HepG2 (cell line): Measurements from ENCODE around the gene PRMT7. TPM values are rescaled to one million over a fixed set of nuclear protein-coding genes. Genes with fewer than 3 reads are reported as not detected.

ENCODE experiments used
- ATAC-seq: fragments of 200-7000 bp; cut with Tn5 transposase; 3 replicates; pipeline ENCODE4 v1.9.1; 2020; ENCODE audit warnings: mild to moderate bottlenecking, moderate library complexity
- BruUV-seq: library from RNA; stranded (reverse); fragments of 400-500 nt; replicated peaks from 2 replicates; lab custom pipeline; 2021; lab: Mats Ljungman, UMichigan
- CTCF ChIA-PET: fragments of 300-600 bp; formaldehyde crosslinking; extraction: SDS; loops from one replicate; lab custom pipeline; 2021; ENCODE audit warnings: low total read pairs, inconsistent platforms, low intra/inter-chr PET ratio; lab: Yijun Ruan, JAX
- POLR2A ChIA-PET: fragments of 350-600 bp; sonication (Branson Sonifier 250); formaldehyde crosslinking; loops from one replicate; lab custom pipeline; 2020; ENCODE audit warnings: antibody characterized with exemption, inconsistent platforms; lab: Yijun Ruan, JAX
- DNase-seq: peaks from one replicate; pipeline ENCODE4 v3.0.0-alpha.2; 2015; ENCODE audit warnings: low spot score
- FAIRE-seq: peaks from 3 replicates; lab custom pipeline; 2011; peaks lifted over from hg19 to GRCh38; lab: Jason Lieb, UNC
- H2AFZ ChIP-seq: one replicate; pipeline ENCODE4 v1.6.1; 2011; ENCODE audit warnings: low read length, inconsistent platforms
- H3K27ac ChIP-seq: fragments of 300-600 bp; 3 replicates; pipeline ENCODE4 v1.8.0; 2011; ENCODE audit warnings: mixed run types, mild to moderate bottlenecking, mixed read lengths, low read length, inconsistent platforms; ENCODE audit not compliant: insufficient read depth; ENCODE audit errors: extremely low read length
- H3K27me3 ChIP-seq, 2 experiments: fragments of 200-600 bp in 1 of 2; 2 replicates in 1 of 2; 3 replicates in 1 of 2; pipeline versions ENCODE4 v1.6.0 to v1.8.0; 2011; ENCODE audit warnings: low read length in 2 of 2, mild to moderate bottlenecking in 2 of 2, moderate library complexity in 2 of 2, inconsistent platforms in 1 of 2; ENCODE audit not compliant: insufficient read depth in 2 of 2, control insufficient read depth in 1 of 2
- H3K36me3 ChIP-seq, 2 experiments: fragments of 200-600 bp in 1 of 2; replicated peaks in 1 of 2; 2 replicates in 1 of 2; 3 replicates in 1 of 2; pipeline versions ENCODE4 v1.5.1 to v1.8.0; 2011; ENCODE audit warnings: low read length in 2 of 2, inconsistent platforms in 1 of 2; ENCODE audit not compliant: insufficient read depth in 2 of 2, control insufficient read depth in 1 of 2
- H3K4me1 ChIP-seq: 2 replicates; pipeline ENCODE4 v1.5.1; 2012; ENCODE audit warnings: low read length, inconsistent platforms; ENCODE audit not compliant: insufficient read depth
- H3K4me2 ChIP-seq: 2 replicates; pipeline ENCODE4 v1.6.0; 2011; ENCODE audit warnings: low read depth, low read length, inconsistent platforms
- H3K4me3 ChIP-seq, 3 experiments: fragments of 200-600 bp in 1 of 3; sonication (generic), shearing (Covaris generic) in 1 of 3; replicated peaks in 1 of 3; 2 replicates each; pipeline ENCODE4 v1.5.1; 2011 to 2016; ENCODE audit warnings: low read length in 3 of 3, inconsistent platforms in 2 of 3, low read depth in 2 of 3, mild to moderate bottlenecking in 2 of 3, control low read depth in 1 of 3, mixed read lengths in 1 of 3; ENCODE audit not compliant: insufficient read depth in 1 of 3
- H3K79me2 ChIP-seq: one replicate; pipeline ENCODE4 v1.6.1; 2011; ENCODE audit warnings: low read length, inconsistent platforms; ENCODE audit not compliant: insufficient read depth
- H3K9ac ChIP-seq: 2 replicates; pipeline ENCODE4 v1.6.0; 2011; ENCODE audit warnings: mild to moderate bottlenecking, low read depth, low read length, inconsistent platforms; ENCODE audit not compliant: insufficient read depth
- H3K9me3 ChIP-seq: 2 replicates; pipeline ENCODE4 v1.5.1; 2012; ENCODE audit warnings: mild to moderate bottlenecking, low read length
- H4K20me1 ChIP-seq: 2 replicates; pipeline ENCODE4 v1.6.0; 2011; ENCODE audit warnings: inconsistent platforms, mild to moderate bottlenecking, low read length, moderate library complexity; ENCODE audit not compliant: insufficient read depth
- ARNT2 ChIP-seq: sonication (generic); formaldehyde crosslinking; IDR thresholded peaks from 2 replicates; pipeline ENCODE4 v1.8.0; 2022; ENCODE audit warnings: mild to moderate bottlenecking, low read depth, missing genetic modification reagents, moderate library complexity
- CEBPG ChIP-seq: IDR thresholded peaks from 2 replicates; pipeline ENCODE4 v1.6.1; 2016
- JDP2 ChIP-seq: sonication (generic); formaldehyde crosslinking; IDR thresholded peaks from 2 replicates; pipeline ENCODE4 v1.8.1; 2022; ENCODE audit warnings: missing genetic modification reagents, borderline replicate concordance
- MIER2 ChIP-seq: IDR thresholded peaks from 2 replicates; pipeline ENCODE4 v1.6.1; 2016; ENCODE audit warnings: missing biosample characterization, missing genetic modification reagents
- NFIC ChIP-seq: IDR thresholded peaks from 2 replicates; pipeline ENCODE4 v1.6.1; 2012; ENCODE audit warnings: mild to moderate bottlenecking, low read length, inconsistent platforms
- POLR2G ChIP-seq: fragments of 200-400 bp; formaldehyde crosslinking; IDR thresholded peaks from 2 replicates; pipeline ENCODE4 v1.6.1; 2018; ENCODE audit warnings: mild to moderate bottlenecking, low read depth, low read length, moderate library complexity
- RFX1 ChIP-seq: fragments of 450-650 bp; IDR thresholded peaks from 2 replicates; pipeline ENCODE4 v1.6.1; 2017
- SOX5 ChIP-seq: IDR thresholded peaks from 2 replicates; pipeline ENCODE4 v1.6.1; 2016; ENCODE audit warnings: borderline replicate concordance
- THAP11 ChIP-seq: IDR thresholded peaks from 2 replicates; pipeline ENCODE4 v1.6.1; 2016; ENCODE audit warnings: missing biosample characterization, missing genetic modification reagents
- TOPORS ChIP-seq: sonication (generic); formaldehyde crosslinking; IDR thresholded peaks from 2 replicates; pipeline ENCODE4 v1.8.0; 2023; ENCODE audit warnings: mild to moderate bottlenecking, missing genetic modification reagents
- ZNF33A ChIP-seq: sonication (generic); formaldehyde crosslinking; IDR thresholded peaks from 2 replicates; pipeline ENCODE4 v1.5.1; 2020; ENCODE audit warnings: missing genetic modification reagents, mild to moderate bottlenecking, moderate library complexity, borderline replicate concordance
- ZNF777 ChIP-seq: sonication (generic); formaldehyde crosslinking; IDR thresholded peaks from 2 replicates; pipeline ENCODE4 v1.4.0; 2020; ENCODE audit warnings: missing genetic modification reagents
- ZNF790 ChIP-seq: sonication (generic); formaldehyde crosslinking; IDR thresholded peaks from 2 replicates; pipeline ENCODE4 v1.8.0; 2022; ENCODE audit warnings: missing genetic modification reagents, mild to moderate bottlenecking, borderline replicate concordance
- ZNF839 ChIP-seq: sonication (generic); formaldehyde crosslinking; IDR thresholded peaks from 2 replicates; pipeline ENCODE4 v1.4.0; 2020; ENCODE audit warnings: missing genetic modification reagents, mild to moderate bottlenecking, borderline replicate concordance
- WGBS: methylation state at CpG from one replicate; pipeline ENCODE4 v1.1.6; 2017; ENCODE audit warnings: low lambda C conversion rate; 5-methylcytosine and 5-hydroxymethylcytosine counted together
- in situ Hi-C: cut with HindIII; loops from 2 replicates; pipeline ENCODE4 v1.10.0; 2017; ENCODE audit warnings: low pct_unique_long_range_greater_than_20kb; ENCODE audit not compliant: extremely low pct_ligation_motif_present
- intact Hi-C: fragments of 100-400 bp; cut with micrococcal nuclease; formaldehyde crosslinking; loops from one replicate; pipeline ENCODE4 v1.10.0; 2022; ENCODE audit not compliant: unreplicated experiment
- polyA plus RNA-seq, 8 experiments: library from polyadenylated mRNA; depleted of rRNA in 3 of 8; stranded (reverse) in 7 of 8; unstranded in 1 of 8; fragments of >200 nt; fragmentation: Illumina TruSeq in 4 of 8; extraction: Trizol in 4 of 8; gene quantifications; 2 replicates each; pipeline versions ENCODE4 v1.2.1 to v1.2.3, GENCODE V29; 2011 to 2016; ENCODE audit warnings: low read depth in 4 of 8, missing spikeins in 1 of 8, mixed read lengths in 1 of 8; ENCODE audit not compliant: insufficient read depth in 1 of 8
- total RNA-seq, 5 experiments: library from RNA; depleted of rRNA; stranded (reverse); fragments of >200 nt; fragmentation: Illumina TruSeq; extraction: Trizol; gene quantifications; 2 replicates each; pipeline ENCODE4 v1.2.3, GENCODE V29; 2016; ENCODE audit warnings: low read depth in 1 of 5
- TF ChIP-seq, protein P1 (sequence below), 2 experiments: sonication (generic) in 1 of 2; formaldehyde crosslinking in 1 of 2; IDR thresholded peaks; 2 replicates each; pipeline versions ENCODE4 v1.4.0 to v1.6.1; 2018 to 2020; ENCODE audit warnings: missing genetic modification reagents in 2 of 2, borderline replicate concordance in 1 of 2, low read depth in 1 of 2, mild to moderate bottlenecking in 1 of 2, missing biosample characterization in 1 of 2

PRMT7 gene
- total and polyA plus RNA-seq, 2 of the 13 experiments (the other 11 are each of a cell fraction or from before 2014, with no cell fraction given) = 47.5 to 55.0 TPM

DNA sequence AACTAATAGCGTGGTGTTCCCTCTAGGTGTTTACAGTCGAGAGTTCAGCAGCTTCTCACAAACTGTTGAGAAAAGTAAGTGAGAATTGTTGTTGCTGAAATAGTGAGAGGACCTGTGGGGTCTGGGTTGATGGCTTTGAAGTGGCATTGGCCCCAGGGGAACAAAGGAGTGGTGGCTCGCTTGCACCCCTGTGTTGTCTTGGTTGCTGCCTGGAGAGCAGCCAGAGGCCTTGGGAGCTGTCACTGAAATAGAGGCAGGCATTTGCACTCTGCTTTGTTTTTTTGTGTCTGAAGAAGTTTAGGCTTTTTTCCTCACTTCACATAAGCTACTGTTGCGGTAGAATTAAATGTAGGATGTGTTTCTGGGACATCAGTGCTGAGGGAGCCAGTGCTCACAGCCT, 36.8 kb downstream of the PRMT7 start:
- Histone ChIP-seq H3K4me1 (no peaks in the 10 kb centered on the region), H3K27ac (no peak overlapping the region), H3K4me2 (no peak overlapping the region), H2AFZ (no peak overlapping the region), H3K36me3 (peaks cover 51 to 96% of the 10 kb centered on the region in 2 experiments), H3K79me2 (no peaks in the 10 kb centered on the region), H3K9me3 (no peaks in the 10 kb centered on the region), H3K9ac (no peak overlapping the region), H4K20me1 (no peaks in the 10 kb centered on the region)
- CTCF ChIA-PET = no interaction called here
- in situ Hi-C loops = no loop called here
- no TSS peak for BruUV-seq
- intact Hi-C loops = no loop called here
- POLR2A ChIA-PET = no interaction called here
- FAIRE-seq (no peak), DNase-seq (no peak)
- TF ChIP-seq ZNF33A (CRISPR knock-in tag) (no peak), POLR2G (no peak), THAP11 (CRISPR knock-in tag) (no peak), MIER2 (CRISPR knock-in tag) (no peak), SOX5 (CRISPR knock-in tag) (no peak), TOPORS (CRISPR knock-in tag) (no peak), NFIC (no peak), RFX1 (no peak), ARNT2 (CRISPR knock-in tag) (no peak), JDP2 (CRISPR knock-in tag) (no peak), ZNF777 (CRISPR knock-in tag) (no peak), ZNF790 (no peak), CEBPG (CRISPR knock-in tag) (no peak), ZNF839 (CRISPR knock-in tag) (no peak)
- TF ChIP-seq, protein P1, sequence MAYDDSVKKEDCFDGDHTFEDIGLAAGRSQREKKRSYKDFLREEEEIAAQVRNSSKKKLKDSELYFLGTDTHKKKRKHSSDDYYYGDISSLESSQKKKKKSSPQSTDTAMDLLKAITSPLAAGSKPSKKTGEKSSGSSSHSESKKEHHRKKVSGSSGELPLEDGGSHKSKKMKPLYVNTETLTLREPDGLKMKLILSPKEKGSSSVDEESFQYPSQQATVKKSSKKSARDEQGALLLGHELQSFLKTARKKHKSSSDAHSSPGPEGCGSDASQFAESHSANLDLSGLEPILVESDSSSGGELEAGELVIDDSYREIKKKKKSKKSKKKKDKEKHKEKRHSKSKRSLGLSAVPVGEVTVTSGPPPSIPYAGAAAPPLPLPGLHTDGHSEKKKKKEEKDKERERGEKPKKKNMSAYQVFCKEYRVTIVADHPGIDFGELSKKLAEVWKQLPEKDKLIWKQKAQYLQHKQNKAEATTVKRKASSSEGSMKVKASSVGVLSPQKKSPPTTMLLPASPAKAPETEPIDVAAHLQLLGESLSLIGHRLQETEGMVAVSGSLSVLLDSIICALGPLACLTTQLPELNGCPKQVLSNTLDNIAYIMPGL (CRISPR knock-in tag; IDR thresholded peaks at IDR 0.05; ENCODE audit: borderline replicate concordance in 1 of 2, low read depth in 1 of 2) = no peak
- TF ChIP-seq, all 625 proteins: peak for 0
- ATAC-seq = no peak
- over 99% methylated on average over 4 of the region's 4 CpGs for WGBS
- H3K4me3 ChIP-seq = no peak overlapping the region
- H3K27me3 ChIP-seq = no peaks in the 10 kb centered on the region
